Vagina (tissue), 2 donors: ENCODE measurements around the gene NRG2. TPM values are rescaled to one million over a fixed set of nuclear protein-coding genes. Genes with fewer than 3 reads are reported as not detected.

Experiments used
- DNase-seq, 2 donors: peaks; one replicate each; pipeline ENCODE4 v3.0.0-alpha.2; 2017; ENCODE audit errors: extremely low spot score in 2 of 2
- H3K27ac ChIP-seq: fragments of 200-600 bp; sonication (generic); one replicate; pipeline ENCODE4 v1.5.1; 2019
- H3K27me3 ChIP-seq: fragments of 200-600 bp; sonication (generic); one replicate; pipeline ENCODE4 v1.5.1; 2019
- H3K36me3 ChIP-seq, 2 donors: fragments of 200-600 bp; sonication (generic); one replicate each; pipeline ENCODE4 v1.5.1; 2017 to 2019
- H3K4me1 ChIP-seq: fragments of 200-600 bp; sonication (generic); one replicate; pipeline ENCODE4 v1.5.1; 2019
- H3K4me3 ChIP-seq, 2 donors: fragments of 200-600 bp; sonication (generic); 1 replicate in 1 of 2; 2 replicates in 1 of 2; pipeline ENCODE4 v1.5.1; 2016 to 2019
- H3K9me3 ChIP-seq: fragments of 200-600 bp; sonication (generic); one replicate; pipeline ENCODE4 v1.5.1; 2019
- POLR2A ChIP-seq, 2 donors: fragments of 450-650 bp; IDR thresholded peaks; one replicate each; pipeline ENCODE4 v1.6.1; 2017; ENCODE audit warnings: antibody characterized with exemption in 2 of 2, mild to moderate bottlenecking in 2 of 2, moderate library complexity in 2 of 2
- POLR2AphosphoS5 ChIP-seq, 2 donors: sonication (generic); formaldehyde crosslinking; IDR thresholded peaks; one replicate each; pipeline ENCODE4 v1.9.0; 2017; ENCODE audit warnings: antibody characterized with exemption in 2 of 2, mild to moderate bottlenecking in 2 of 2, low read depth in 1 of 2; ENCODE audit not compliant: insufficient read depth in 1 of 2
- intact Hi-C: fragments of 100-400 bp; cut with DNase I; formaldehyde crosslinking; loops from one replicate; pipeline ENCODE4 v1.15.1; 2023
- total RNA-seq: library from RNA; depleted of rRNA; stranded (reverse); fragments of >200 nt; gene quantifications from one replicate; pipeline ENCODE4 v1.2.3, GENCODE V29; 2016
- TF ChIP-seq, protein P1 (sequence below), 3 experiments: fragments of 450-650 bp in 2 of 3; fragments of 200-600 bp in 1 of 3; sonication (generic) in 1 of 3; IDR thresholded peaks; one replicate each; pipeline ENCODE4 v1.5.1; 2017 to 2019; ENCODE audit warnings: antibody characterized with exemption in 3 of 3, mild to moderate bottlenecking in 2 of 3, moderate library complexity in 2 of 3

NRG2 gene
- total RNA-seq, 1 donor from 2014 or later, result 5.2 TPM

DNA sequence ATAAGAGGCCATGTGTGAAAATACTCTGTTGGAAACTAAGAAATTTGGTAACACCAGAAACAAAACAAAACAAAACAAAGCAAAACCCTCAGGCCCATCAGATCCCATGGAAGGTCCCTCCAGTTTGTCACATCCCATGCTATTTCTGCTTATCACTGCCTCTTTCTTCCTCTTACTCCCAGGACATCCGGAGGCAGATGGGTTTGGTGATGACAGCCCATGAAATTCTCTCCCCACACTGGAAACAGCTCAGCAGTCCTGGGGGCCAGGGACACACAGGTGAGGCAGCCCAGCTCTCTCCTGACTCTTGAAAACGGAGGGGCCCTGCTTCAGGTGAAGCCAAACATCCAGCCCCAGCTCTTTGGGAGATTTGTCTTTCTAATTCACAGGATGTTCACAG lies 63.2 kb downstream of the NRG2 start:
- H3K36me3 ChIP-seq, result no peaks in the 10 kb centered on the region
- H3K9me3 ChIP-seq, result no peaks in the 10 kb centered on the region
- no peaks in the 10 kb centered on the region for H3K27me3 ChIP-seq
- no peak for DNase-seq
- no peaks in the 10 kb centered on the region for H3K4me1 ChIP-seq
- H3K27ac ChIP-seq, result no peak overlapping the region
- TF ChIP-seq POLR2A (IDR thresholded peaks at IDR 0.05) (no peak), POLR2AphosphoS5 (IDR thresholded peaks at IDR 0.05; ENCODE audit: insufficient read depth in 1 of 2, low read depth in 1 of 2) (no peak)
- TF ChIP-seq, protein P1, sequence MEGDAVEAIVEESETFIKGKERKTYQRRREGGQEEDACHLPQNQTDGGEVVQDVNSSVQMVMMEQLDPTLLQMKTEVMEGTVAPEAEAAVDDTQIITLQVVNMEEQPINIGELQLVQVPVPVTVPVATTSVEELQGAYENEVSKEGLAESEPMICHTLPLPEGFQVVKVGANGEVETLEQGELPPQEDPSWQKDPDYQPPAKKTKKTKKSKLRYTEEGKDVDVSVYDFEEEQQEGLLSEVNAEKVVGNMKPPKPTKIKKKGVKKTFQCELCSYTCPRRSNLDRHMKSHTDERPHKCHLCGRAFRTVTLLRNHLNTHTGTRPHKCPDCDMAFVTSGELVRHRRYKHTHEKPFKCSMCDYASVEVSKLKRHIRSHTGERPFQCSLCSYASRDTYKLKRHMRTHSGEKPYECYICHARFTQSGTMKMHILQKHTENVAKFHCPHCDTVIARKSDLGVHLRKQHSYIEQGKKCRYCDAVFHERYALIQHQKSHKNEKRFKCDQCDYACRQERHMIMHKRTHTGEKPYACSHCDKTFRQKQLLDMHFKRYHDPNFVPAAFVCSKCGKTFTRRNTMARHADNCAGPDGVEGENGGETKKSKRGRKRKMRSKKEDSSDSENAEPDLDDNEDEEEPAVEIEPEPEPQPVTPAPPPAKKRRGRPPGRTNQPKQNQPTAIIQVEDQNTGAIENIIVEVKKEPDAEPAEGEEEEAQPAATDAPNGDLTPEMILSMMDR (IDR thresholded peaks at IDR 0.05), result no peak
- intact Hi-C loops, result loop anchor here (5.0 kb wide), 1 partner anchor 1618 kb away; no protein-coding TSS in a partner anchor
- no peak overlapping the region for H3K4me3 ChIP-seq

DNA sequence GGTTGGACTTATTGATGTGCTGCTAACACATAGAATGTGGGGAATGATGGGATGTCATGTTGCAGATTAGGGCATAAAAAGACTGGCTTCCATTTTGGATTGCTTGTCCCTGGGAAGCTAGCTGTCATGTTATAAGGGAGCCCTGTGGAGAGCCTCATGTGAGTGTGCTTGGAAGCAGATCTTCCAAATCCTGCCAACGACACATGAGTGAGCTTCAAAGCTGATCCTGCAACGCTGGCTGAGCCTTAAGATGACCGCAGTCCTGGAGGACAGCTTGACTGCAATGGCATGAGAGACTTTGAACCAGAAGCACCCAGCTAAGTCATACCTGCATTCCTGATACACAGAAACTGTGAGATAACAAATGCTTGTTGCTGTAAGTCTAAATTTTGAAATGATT lies 63.6 kb downstream of the NRG2 start:
- Histone ChIP-seq H3K9me3 (no peaks in the 10 kb centered on the region), H3K27ac (no peak overlapping the region), H3K4me3 (no peak overlapping the region), H3K27me3 (no peaks in the 10 kb centered on the region), H3K4me1 (no peaks in the 10 kb centered on the region), H3K36me3 (no peaks in the 10 kb centered on the region)
- TF ChIP-seq POLR2AphosphoS5 (IDR thresholded peaks at IDR 0.05; ENCODE audit: insufficient read depth in 1 of 2, low read depth in 1 of 2), result no peak
- TF ChIP-seq, protein P1 (IDR thresholded peaks at IDR 0.05), result no peak
- TF ChIP-seq POLR2A (IDR thresholded peaks at IDR 0.05), result no peak
- no peak for DNase-seq
- intact Hi-C loops, result loop anchor here (5.0 kb wide), 1 partner anchor 1617 kb away; no protein-coding TSS in a partner anchor

DNA sequence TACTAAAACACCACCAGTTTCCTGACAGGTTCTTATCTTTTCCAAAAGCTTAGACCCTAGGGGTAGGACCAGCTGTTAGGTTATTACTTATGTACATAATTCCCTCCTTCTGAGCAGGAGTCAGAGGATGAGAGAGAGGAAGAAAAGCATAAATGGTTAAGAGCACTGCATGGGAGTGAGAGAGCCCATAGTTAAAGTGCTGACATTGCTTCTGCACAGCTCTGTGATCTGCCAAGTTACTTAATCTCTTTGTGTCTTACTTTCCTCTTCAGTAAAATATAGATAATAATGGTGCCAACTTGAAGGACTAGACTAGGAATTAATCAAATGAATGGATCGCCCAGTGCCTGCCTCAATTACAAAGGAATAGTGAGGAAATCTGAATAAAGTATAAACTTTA lies 66.4 kb downstream of the NRG2 start:
- H3K27ac ChIP-seq, result no peak overlapping the region
- no peaks in the 10 kb centered on the region for H3K36me3 ChIP-seq
- H3K27me3 ChIP-seq, result no peaks in the 10 kb centered on the region
- intact Hi-C loops, result loop anchor here (5.0 kb wide), 1 partner anchor 1614 kb away; no protein-coding TSS in a partner anchor
- no peak for DNase-seq
- no peaks in the 10 kb centered on the region for H3K4me1 ChIP-seq
- H3K4me3 ChIP-seq, result no peak overlapping the region
- TF ChIP-seq, protein P1 (IDR thresholded peaks at IDR 0.05), result no peak
- TF ChIP-seq POLR2A (IDR thresholded peaks at IDR 0.05) (no peak), POLR2AphosphoS5 (IDR thresholded peaks at IDR 0.05; ENCODE audit: insufficient read depth in 1 of 2, low read depth in 1 of 2) (no peak)
- H3K9me3 ChIP-seq, result no peaks in the 10 kb centered on the region

DNA sequence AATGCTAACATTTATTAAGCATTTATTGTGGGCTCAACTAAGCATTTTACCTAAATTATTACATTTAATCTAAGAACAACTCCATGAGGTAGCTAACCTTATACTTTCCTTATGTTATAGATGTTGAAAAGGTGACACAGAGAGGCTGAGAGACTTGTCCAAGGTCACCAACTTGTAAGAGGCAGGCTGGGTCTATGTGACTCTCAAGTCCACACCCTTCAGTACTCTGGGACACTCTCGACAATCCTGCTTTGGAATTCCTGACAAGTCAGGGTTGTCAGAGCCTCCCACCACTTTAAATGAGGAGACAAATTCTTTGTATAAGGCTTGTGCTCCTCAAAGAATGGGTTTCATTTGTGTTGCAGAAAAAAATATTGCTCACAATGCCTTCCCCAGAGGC lies 67.2 kb downstream of the NRG2 start:
- no peak for DNase-seq

DNA sequence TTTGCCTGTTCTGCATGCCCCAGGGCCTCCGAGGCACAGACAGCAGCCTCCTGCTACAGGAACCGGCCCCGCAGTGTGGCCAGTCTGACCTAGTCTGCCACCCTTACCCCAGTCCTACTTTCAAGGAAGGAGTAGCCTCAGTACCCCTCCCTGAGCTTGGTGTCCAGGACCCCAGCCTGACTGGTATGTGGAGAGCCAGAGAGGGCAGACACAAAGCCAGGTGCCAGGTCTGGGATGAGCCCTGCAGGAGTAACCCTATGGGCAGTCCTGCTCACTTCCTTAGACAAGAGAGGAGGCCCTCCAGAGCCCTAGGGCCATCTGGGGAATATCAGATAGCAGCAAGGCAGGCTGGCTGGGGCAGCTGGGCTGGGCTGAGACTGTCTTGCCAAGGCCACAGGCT lies 67.8 kb downstream of the NRG2 start:
- no peaks in the 10 kb centered on the region for H3K36me3 ChIP-seq
- no peaks in the 10 kb centered on the region for H3K9me3 ChIP-seq
- DNase-seq, result peak in 1 of 2 donors; percentile 42
- no peak overlapping the region for H3K27ac ChIP-seq
- H3K4me1 ChIP-seq, result no peaks in the 10 kb centered on the region
- no peak overlapping the region for H3K4me3 ChIP-seq
- H3K27me3 ChIP-seq, result no peaks in the 10 kb centered on the region
- TF ChIP-seq POLR2AphosphoS5 (IDR thresholded peaks at IDR 0.05; ENCODE audit: insufficient read depth in 1 of 2, low read depth in 1 of 2) (no peak), POLR2A (IDR thresholded peaks at IDR 0.05) (no peak)
- TF ChIP-seq, protein P1 (IDR thresholded peaks at IDR 0.05), result no peak
- intact Hi-C loops, result loop anchor here (5.0 kb wide), 1 partner anchor 1613 kb away; no protein-coding TSS in a partner anchor

More for the DNA sequence above, 67.2 kb downstream of the NRG2 start:
- Histone ChIP-seq H3K4me3 (no peak overlapping the region), H3K27me3 (no peaks in the 10 kb centered on the region), H3K36me3 (no peaks in the 10 kb centered on the region), H3K9me3 (no peaks in the 10 kb centered on the region), H3K4me1 (no peaks in the 10 kb centered on the region), H3K27ac (no peak overlapping the region)
- no peak for TF ChIP-seq POLR2AphosphoS5 (IDR thresholded peaks at IDR 0.05; ENCODE audit: insufficient read depth in 1 of 2, low read depth in 1 of 2)
- TF ChIP-seq, protein P1 (IDR thresholded peaks at IDR 0.05), result no peak
- TF ChIP-seq POLR2A (IDR thresholded peaks at IDR 0.05), result no peak
- intact Hi-C loops, result loop anchor here (5.0 kb wide), 1 partner anchor 1614 kb away; no protein-coding TSS in a partner anchor
